Esophagus muscularis mucosa (tissue), 4 donors: ENCODE data around the gene KRTAP10-3.

ENCODE experiments used
- CTCF ChIP-seq, 3 experiments: fragments of 200-600 bp in 2 of 3; fragments of 450-650 bp in 1 of 3; sonication (generic) in 2 of 3; IDR thresholded peaks; one replicate each; pipeline ENCODE4 v1.5.1; 2017 to 2019; ENCODE audit warnings: antibody characterized with exemption in 3 of 3, mild to moderate bottlenecking in 2 of 3, moderate library complexity in 1 of 3
- EP300 ChIP-seq: sonication (generic); formaldehyde crosslinking; IDR thresholded peaks from one replicate; pipeline ENCODE4 v1.6.1; 2017; ENCODE audit warnings: antibody characterized with exemption
- POLR2A ChIP-seq: fragments of 450-650 bp; IDR thresholded peaks from one replicate; pipeline ENCODE4 v1.6.1; 2017; ENCODE audit warnings: antibody characterized with exemption, moderate library complexity, mild to moderate bottlenecking, low read depth
- POLR2AphosphoS5 ChIP-seq, 2 donors: sonication (generic); formaldehyde crosslinking; IDR thresholded peaks; one replicate each; pipeline ENCODE4 v1.6.1; 2017; ENCODE audit warnings: antibody characterized with exemption in 2 of 2

- TF ChIP-seq CTCF (IDR thresholded peaks at IDR 0.05) (no peak), POLR2A (no peak), POLR2AphosphoS5 (IDR thresholded peaks at IDR 0.05) (no peak), EP300 (no peak)
These were observed 33.9 kb downstream of the KRTAP10-3 start for GRCh38 chr21:44524414-44525371.
